Panc1 (cell line): ENCODE measurements around the gene AQP1. TPM values are rescaled to one million over a fixed set of nuclear protein-coding genes. Genes with fewer than 3 reads are reported as not detected.

Experiments used
- ATAC-seq: fragments of 200-7000 bp; cut with Tn5 transposase; 2 replicates; pipeline ENCODE4 v1.9.1; 2020; ENCODE audit warnings: mild to moderate bottlenecking, moderate library complexity
- BruUV-seq: library from RNA; stranded (reverse); fragments of 400-500 nt; replicated peaks from 2 replicates; lab custom pipeline; 2021; lab: Mats Ljungman, UMichigan
- CTCF ChIA-PET: fragments of 300-600 bp; sonication (Branson Sonifier 250); formaldehyde crosslinking; loops from one replicate; lab custom pipeline; 2022; ENCODE audit warnings: antibody characterized with exemption; lab: Charles Lee
- POLR2A ChIA-PET: fragments of 300-600 bp; sonication (Branson Sonifier 250); formaldehyde crosslinking; loops from one replicate; lab custom pipeline; 2022; ENCODE audit warnings: antibody characterized with exemption; lab: Charles Lee
- DNase-seq: peaks from one replicate; pipeline ENCODE4 v3.0.0-alpha.2; 2010; ENCODE audit warnings: low read depth, low spot score
- H3K27ac ChIP-seq: 2 replicates; pipeline ENCODE4 v1.5.1; 2011; ENCODE audit warnings: mild to moderate bottlenecking, low read length, inconsistent platforms
- H3K27me3 ChIP-seq: fragments of 200-500 bp; sonication (Bioruptor generic); 2 replicates; pipeline ENCODE4 v1.6.0; 2014; ENCODE audit warnings: low read length, inconsistent platforms; ENCODE audit not compliant: control insufficient read depth, insufficient read depth
- H3K36me3 ChIP-seq: fragments of 200-500 bp; sonication (Bioruptor generic); 2 replicates; pipeline ENCODE4 v1.5.1; 2014; ENCODE audit warnings: inconsistent platforms, mild to moderate bottlenecking, low read length, moderate library complexity; ENCODE audit not compliant: control insufficient read depth, insufficient read depth
- H3K4me1 ChIP-seq: 2 replicates; pipeline ENCODE4 v1.5.1; 2011; ENCODE audit warnings: inconsistent platforms, mild to moderate bottlenecking, low read length, moderate library complexity; ENCODE audit not compliant: control insufficient read depth, insufficient read depth
- H3K4me3 ChIP-seq, 2 experiments: 2 replicates each; pipeline ENCODE4 v1.5.1; 2011 to 2012; ENCODE audit warnings: low read depth in 2 of 2, low read length in 2 of 2, mild to moderate bottlenecking in 2 of 2, inconsistent platforms in 1 of 2, moderate library complexity in 1 of 2
- H3K9me3 ChIP-seq: fragments of 200-500 bp; sonication (Bioruptor generic); 2 replicates; pipeline ENCODE4 v1.5.1; 2014; ENCODE audit warnings: low read depth, mild to moderate bottlenecking, inconsistent platforms, low read length, moderate library complexity; ENCODE audit not compliant: control insufficient read depth, insufficient read depth
- CTCF ChIP-seq: fragments of 450-650 bp; IDR thresholded peaks from 2 replicates; pipeline ENCODE4 v1.5.1; 2017; ENCODE audit warnings: mild to moderate bottlenecking
- POLR2AphosphoS5 ChIP-seq: IDR thresholded peaks from 2 replicates; pipeline ENCODE4 v1.6.1; 2012; ENCODE audit warnings: mild to moderate bottlenecking, low read depth, low read length, moderate library complexity
- REST ChIP-seq, 2 experiments: IDR thresholded peaks; 2 replicates each; pipeline ENCODE4 v1.6.1; 2011 to 2012; ENCODE audit warnings: low read depth in 2 of 2, control low read depth in 1 of 2, low read length in 1 of 2, mild to moderate bottlenecking in 1 of 2, moderate library complexity in 1 of 2; ENCODE audit not compliant: insufficient read depth in 1 of 2
- SIN3A ChIP-seq: IDR thresholded peaks from 2 replicates; pipeline ENCODE4 v1.6.1; 2012; ENCODE audit warnings: low read depth, mild to moderate bottlenecking, low read length, moderate library complexity, borderline replicate concordance; ENCODE audit not compliant: insufficient read depth
- TCF7L2 ChIP-seq: IDR thresholded peaks from 2 replicates; pipeline ENCODE4 v1.6.1; 2011; ENCODE audit warnings: mild to moderate bottlenecking, low read depth, low read length, inconsistent platforms
- in situ Hi-C: cut with HindIII; loops from 2 replicates; pipeline ENCODE4 v1.10.0; 2016; ENCODE audit warnings: low sequenced_read_pairs, low pct_unique_long_range_greater_than_20kb
- intact Hi-C: fragments of 100-400 bp; cut with micrococcal nuclease; formaldehyde crosslinking; loops from one replicate; pipeline ENCODE4 v1.10.0; 2022; ENCODE audit not compliant: unreplicated experiment
- total RNA-seq: library from RNA; stranded (reverse); gene quantifications from one replicate; pipeline ENCODE4 v1.2.1, GENCODE V29; 2021; ENCODE audit not compliant: unreplicated experiment

Gene AQP1
- total RNA-seq, 1 experiment from 2014 or later, result 0.57 TPM

- H3K36me3 ChIP-seq, result no peaks in the 10 kb centered on the region
- no TSS peak for BruUV-seq
- in situ Hi-C loops, result no loop called here
- H3K4me1 ChIP-seq, result peaks cover under 1% of the 10 kb centered on the region
- no peak for TF ChIP-seq SIN3A
- TF ChIP-seq REST (IDR thresholded peaks at IDR 0.05; ENCODE audit: insufficient read depth in 1 of 2, low read depth in 2 of 2, low read length in 1 of 2), result no peak
- TF ChIP-seq CTCF, result no peak
- TF ChIP-seq POLR2AphosphoS5, result no peak
- no peak for TF ChIP-seq TCF7L2
- DNase-seq (no peak), ATAC-seq (no peak)
- H3K27ac ChIP-seq, result no peak overlapping the region
- POLR2A ChIA-PET, result no interaction called here
- H3K4me3 ChIP-seq, result no peak overlapping the region
- intact Hi-C loops, result loop anchor here (10.0 kb wide), 1 partner anchor 98 kb away; no protein-coding TSS in a partner anchor
- CTCF ChIA-PET, result interaction anchor here (0.6 kb wide), 1 partner anchor 222 kb away, joined by 3 read pairs; no protein-coding TSS in a partner anchor
- no peaks in the 10 kb centered on the region for H3K27me3 ChIP-seq
- H3K9me3 ChIP-seq, result no peaks in the 10 kb centered on the region
Measured at GRCh38 chr7:30902466-30902865, 9.2 kb upstream of the AQP1 start.

GRCh38 chr7:30903146-30903545, 8.5 kb upstream of the AQP1 start:
- CTCF ChIA-PET, result no interaction called here
- H3K9me3 ChIP-seq, result no peaks in the 10 kb centered on the region
- H3K4me1 ChIP-seq, result no peaks in the 10 kb centered on the region
- POLR2A ChIA-PET, result no interaction called here
- in situ Hi-C loops, result no loop called here
- BruUV-seq, result no TSS peak
- no peaks in the 10 kb centered on the region for H3K27me3 ChIP-seq
- H3K4me3 ChIP-seq, result no peak overlapping the region
- TF ChIP-seq TCF7L2 (no peak), CTCF (no peak), REST (IDR thresholded peaks at IDR 0.05; ENCODE audit: insufficient read depth in 1 of 2, low read depth in 2 of 2, low read length in 1 of 2) (no peak), SIN3A (no peak)
- ATAC-seq (no peak), DNase-seq (no peak)
- intact Hi-C loops, result loop anchor here (10.0 kb wide), 1 partner anchor 98 kb away; no protein-coding TSS in a partner anchor
- no peak overlapping the region for H3K27ac ChIP-seq
- H3K36me3 ChIP-seq, result no peaks in the 10 kb centered on the region
